Ishikawa (cell line): Measurements from ENCODE around the gene ANO8.

ENCODE experiments used
- CEBPB ChIP-seq: IDR thresholded peaks from 2 replicates; pipeline ENCODE4 v1.6.1; 2012
- CREB1 ChIP-seq: IDR thresholded peaks from 2 replicates; pipeline ENCODE4 v1.6.1; 2012; ENCODE audit warnings: low read depth
- EGR1 ChIP-seq: IDR thresholded peaks from 2 replicates; pipeline ENCODE4 v1.6.1; 2012
- EP300 ChIP-seq: IDR thresholded peaks from 2 replicates; pipeline ENCODE4 v1.6.1; 2012; ENCODE audit warnings: borderline replicate concordance
- FOXM1 ChIP-seq: IDR thresholded peaks from 2 replicates; pipeline ENCODE4 v1.6.1; 2012; ENCODE audit warnings: low read depth, borderline replicate concordance
- NFIC ChIP-seq: IDR thresholded peaks from 2 replicates; pipeline ENCODE4 v1.6.1; 2012
- RAD21 ChIP-seq: IDR thresholded peaks from 2 replicates; pipeline ENCODE4 v1.6.1; 2012; ENCODE audit warnings: low read depth
- TAF1 ChIP-seq: IDR thresholded peaks from 2 replicates; pipeline ENCODE4 v1.6.1; 2012; ENCODE audit warnings: low read depth, mild to moderate bottlenecking
- TCF12 ChIP-seq: IDR thresholded peaks from 2 replicates; pipeline ENCODE4 v1.6.1; 2012; ENCODE audit warnings: low read depth
- TEAD4 ChIP-seq: IDR thresholded peaks from 2 replicates; pipeline ENCODE4 v1.6.1; 2012
- USF1 ChIP-seq: IDR thresholded peaks from 2 replicates; pipeline ENCODE4 v1.6.1; 2012
- YY1 ChIP-seq: IDR thresholded peaks from 2 replicates; pipeline ENCODE4 v1.6.1; 2012; ENCODE audit warnings: low read depth
- ZBTB7A ChIP-seq: IDR thresholded peaks from 2 replicates; pipeline ENCODE4 v1.6.1; 2012; ENCODE audit warnings: low read depth
- TF ChIP-seq, protein P1 (sequence below): IDR thresholded peaks from 2 replicates; pipeline ENCODE4 v1.6.1; 2012
- TF ChIP-seq, protein P2 (sequence below): IDR thresholded peaks from 2 replicates; pipeline ENCODE4 v1.6.1; 2012; ENCODE audit warnings: low read depth, mild to moderate bottlenecking

ANO8 gene

GRCh38 chr19:17307876-17308377 lies 26.7 kb downstream of the ANO8 start:
- TF ChIP-seq USF1, result no peak
- TF ChIP-seq EGR1, result no peak
- no peak for TF ChIP-seq TCF12
- no peak for TF ChIP-seq TAF1
- TF ChIP-seq FOXM1, result no peak
- no peak for TF ChIP-seq YY1
- no peak for TF ChIP-seq EP300

DNA sequence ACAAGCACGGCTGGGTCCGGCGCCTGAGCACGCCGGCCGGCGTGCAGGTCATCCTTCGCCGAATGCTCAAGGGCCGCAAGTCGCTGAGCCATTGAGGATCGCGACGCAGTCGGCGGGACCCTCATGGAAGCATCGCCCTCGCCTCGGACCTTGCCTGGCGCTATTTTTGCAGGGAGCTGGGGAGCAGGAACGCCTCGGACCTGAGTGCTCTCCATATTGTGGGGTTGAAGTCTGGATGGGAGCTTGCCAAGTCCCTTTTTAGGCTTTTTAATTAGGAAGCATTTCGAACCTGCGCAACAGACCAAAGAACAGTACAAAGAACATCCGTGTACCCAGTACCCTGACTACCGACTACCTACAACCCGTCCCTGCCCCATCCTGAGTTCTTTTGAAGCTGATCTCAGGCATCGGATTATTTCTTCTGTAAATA lies 28.4 kb downstream of the ANO8 start:
- no peak for TF ChIP-seq NFIC
- TF ChIP-seq, protein P1, sequence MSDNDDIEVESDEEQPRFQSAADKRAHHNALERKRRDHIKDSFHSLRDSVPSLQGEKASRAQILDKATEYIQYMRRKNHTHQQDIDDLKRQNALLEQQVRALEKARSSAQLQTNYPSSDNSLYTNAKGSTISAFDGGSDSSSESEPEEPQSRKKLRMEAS, result peak; percentile 23; the same call in 1 of the 2 replicates

GRCh38 chr19:17305517-17306284 lies 29.0 kb downstream of the ANO8 start, which contains the start of gene MRPL34:
TSS of gene MRPL34 (plus strand) at chr19:17305872. CDS start at chr19:17305893, 21 bp downstream.
- TF ChIP-seq EP300, result peak; percentile 29; the same call in 1 of the 2 replicates
- TF ChIP-seq CREB1, result no peak
- TF ChIP-seq YY1, result peak; percentile 72; the same call in 1 of the 2 replicates
- TF ChIP-seq, protein P1, result peak; percentile 63
- no peak for TF ChIP-seq TCF12
- TF ChIP-seq TAF1, result peak; percentile 65
- no peak; the same call in none of the 2 replicates for TF ChIP-seq ZBTB7A
- TF ChIP-seq RAD21, result peak; percentile 62
- TF ChIP-seq CEBPB, result no peak
- TF ChIP-seq USF1, result peak; percentile 86
- no peak; the same call in 1 of the 2 replicates for TF ChIP-seq TEAD4

- no peak; the same call in 1 of the 2 replicates for TF ChIP-seq TEAD4
- no peak; the same call in 1 of the 2 replicates for TF ChIP-seq ZBTB7A
- TF ChIP-seq NFIC, result peak; percentile 98
- no peak for TF ChIP-seq CREB1
- 0 out of 2 replicates have a peak, but pooled peaks have one; percentile 45 for TF ChIP-seq YY1
- TF ChIP-seq TAF1, result no peak
- no peak for TF ChIP-seq EGR1
- TF ChIP-seq FOXM1, result no peak
- TF ChIP-seq, protein P2, sequence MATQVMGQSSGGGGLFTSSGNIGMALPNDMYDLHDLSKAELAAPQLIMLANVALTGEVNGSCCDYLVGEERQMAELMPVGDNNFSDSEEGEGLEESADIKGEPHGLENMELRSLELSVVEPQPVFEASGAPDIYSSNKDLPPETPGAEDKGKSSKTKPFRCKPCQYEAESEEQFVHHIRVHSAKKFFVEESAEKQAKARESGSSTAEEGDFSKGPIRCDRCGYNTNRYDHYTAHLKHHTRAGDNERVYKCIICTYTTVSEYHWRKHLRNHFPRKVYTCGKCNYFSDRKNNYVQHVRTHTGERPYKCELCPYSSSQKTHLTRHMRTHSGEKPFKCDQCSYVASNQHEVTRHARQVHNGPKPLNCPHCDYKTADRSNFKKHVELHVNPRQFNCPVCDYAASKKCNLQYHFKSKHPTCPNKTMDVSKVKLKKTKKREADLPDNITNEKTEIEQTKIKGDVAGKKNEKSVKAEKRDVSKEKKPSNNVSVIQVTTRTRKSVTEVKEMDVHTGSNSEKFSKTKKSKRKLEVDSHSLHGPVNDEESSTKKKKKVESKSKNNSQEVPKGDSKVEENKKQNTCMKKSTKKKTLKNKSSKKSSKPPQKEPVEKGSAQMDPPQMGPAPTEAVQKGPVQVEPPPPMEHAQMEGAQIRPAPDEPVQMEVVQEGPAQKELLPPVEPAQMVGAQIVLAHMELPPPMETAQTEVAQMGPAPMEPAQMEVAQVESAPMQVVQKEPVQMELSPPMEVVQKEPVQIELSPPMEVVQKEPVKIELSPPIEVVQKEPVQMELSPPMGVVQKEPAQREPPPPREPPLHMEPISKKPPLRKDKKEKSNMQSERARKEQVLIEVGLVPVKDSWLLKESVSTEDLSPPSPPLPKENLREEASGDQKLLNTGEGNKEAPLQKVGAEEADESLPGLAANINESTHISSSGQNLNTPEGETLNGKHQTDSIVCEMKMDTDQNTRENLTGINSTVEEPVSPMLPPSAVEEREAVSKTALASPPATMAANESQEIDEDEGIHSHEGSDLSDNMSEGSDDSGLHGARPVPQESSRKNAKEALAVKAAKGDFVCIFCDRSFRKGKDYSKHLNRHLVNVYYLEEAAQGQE, result no peak
- no peak for TF ChIP-seq EP300
- no peak for TF ChIP-seq RAD21
- no peak for TF ChIP-seq CEBPB
- TF ChIP-seq TCF12, result peak; percentile 95
- 0 out of 2 replicates have a peak, but pooled peaks have one; percentile 46 for TF ChIP-seq USF1
- TF ChIP-seq, protein P1, result no peak
Measured at GRCh38 chr19:17305216-17305516, 29.5 kb downstream of the ANO8 start.

DNA sequence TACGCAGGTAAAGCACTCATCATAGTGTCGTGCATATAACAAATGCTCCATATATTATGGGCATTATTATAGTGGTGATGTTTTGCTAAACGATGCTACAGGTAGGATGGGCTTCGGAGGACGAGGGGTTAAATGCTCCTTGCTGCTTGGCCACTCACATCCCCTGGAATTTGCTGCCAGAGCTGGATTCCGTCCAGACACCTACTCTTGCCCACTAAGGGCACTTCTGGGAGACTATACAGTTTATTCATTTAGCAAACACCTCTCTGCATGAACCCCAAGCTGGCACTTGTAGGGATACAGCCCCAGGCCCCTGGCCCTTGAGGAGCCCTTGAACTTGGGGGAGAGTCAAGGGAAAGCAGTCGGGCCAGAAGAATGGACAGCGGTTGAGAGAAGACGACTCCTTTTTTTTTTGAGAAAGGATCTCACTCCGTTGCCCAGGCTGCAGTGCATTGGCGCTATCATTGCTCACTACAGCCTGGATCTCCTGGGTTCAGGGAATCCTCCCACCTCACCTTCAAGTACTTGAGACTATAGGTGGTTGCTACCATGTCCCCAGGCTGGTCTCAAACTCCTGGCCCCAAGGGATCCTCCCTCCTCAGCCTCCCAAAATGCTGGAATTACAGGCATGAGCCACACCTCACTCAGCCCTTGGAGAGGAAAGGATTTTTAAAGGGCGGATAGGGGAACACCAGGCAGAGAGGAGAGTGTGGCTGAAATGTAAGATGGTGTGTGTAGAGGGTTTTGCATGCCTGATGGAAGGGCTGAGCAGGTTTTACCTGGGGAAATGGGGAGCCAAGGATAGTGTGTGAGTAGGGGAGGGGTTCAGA lies 30.1 kb downstream of the ANO8 start:
- TF ChIP-seq TEAD4 (0 out of 2 replicates have a peak, but pooled peaks have one; percentile 15), TCF12 (no peak), EGR1 (no peak)

DNA sequence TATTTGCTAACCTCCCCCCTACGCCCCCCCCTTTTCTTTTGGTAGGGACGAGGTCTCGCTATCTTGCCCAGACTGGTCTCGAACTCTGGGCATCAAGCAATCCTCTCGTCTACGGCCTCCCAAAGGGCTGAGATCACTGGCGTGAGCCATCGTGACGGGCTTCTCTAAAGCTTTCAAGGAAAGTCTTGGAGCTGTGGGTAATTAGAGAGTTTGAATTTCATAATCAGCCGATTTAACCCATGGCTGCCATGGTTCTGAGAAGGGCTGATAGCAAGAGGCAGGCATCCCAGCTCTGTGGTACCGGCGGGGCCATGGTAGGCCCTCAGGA lies 30.8 kb downstream of the ANO8 start:
- TF ChIP-seq CREB1 (no peak), TEAD4 (no peak), FOXM1 (no peak), TCF12 (no peak), EGR1 (no peak), YY1 (no peak), NFIC (no peak), USF1 (no peak), EP300 (no peak), RAD21 (no peak), CEBPB (no peak), TAF1 (no peak), ZBTB7A (no peak)
- TF ChIP-seq, protein P1, result no peak
- TF ChIP-seq, protein P2, result no peak
